HepG2 (cell line): Measurements from ENCODE around the gene MIER2. TPM values are rescaled to one million over a fixed set of nuclear protein-coding genes. Genes with fewer than 3 reads are reported as not detected.

Source experiments
- GATAD2A ChIP-seq: IDR thresholded peaks from 2 replicates; pipeline ENCODE4 v1.6.1; 2016
- HNF4A ChIP-seq: sonication (generic); formaldehyde crosslinking; IDR thresholded peaks from 2 replicates; pipeline ENCODE4 v1.4.0; 2020; ENCODE audit warnings: missing genetic modification reagents
- KLF12 ChIP-seq: sonication (generic); formaldehyde crosslinking; IDR thresholded peaks from 2 replicates; pipeline ENCODE4 v1.4.0; 2020; ENCODE audit warnings: missing genetic modification reagents, borderline replicate concordance
- SNRNP70 ChIP-seq: fragments of 200-400 bp; formaldehyde crosslinking; IDR thresholded peaks from 2 replicates; pipeline ENCODE4 v1.6.1; 2017; ENCODE audit warnings: mild to moderate bottlenecking, low read depth, low read length, moderate library complexity
- SOX6 ChIP-seq, 2 experiments: fragments of 450-650 bp in 1 of 2; sonication (generic) in 1 of 2; formaldehyde crosslinking in 1 of 2; IDR thresholded peaks; 2 replicates each; pipeline versions ENCODE4 v1.4.0 to v1.6.1; 2017 to 2020; ENCODE audit warnings: antibody characterized with exemption in 1 of 2, mild to moderate bottlenecking in 1 of 2, missing genetic modification reagents in 1 of 2
- WIZ ChIP-seq: sonication (generic); formaldehyde crosslinking; IDR thresholded peaks from 2 replicates; pipeline ENCODE4 v1.5.1; 2020; ENCODE audit warnings: mild to moderate bottlenecking, missing genetic modification reagents
- ZC3H13 ChIP-seq: sonication (generic); formaldehyde crosslinking; IDR thresholded peaks from 2 replicates; pipeline ENCODE4 v1.8.1; 2023; ENCODE audit warnings: mild to moderate bottlenecking, missing genetic modification reagents, moderate library complexity
- ZNF556 ChIP-seq: sonication (generic); formaldehyde crosslinking; IDR thresholded peaks from 2 replicates; pipeline ENCODE4 v1.4.0; 2020; ENCODE audit warnings: mild to moderate bottlenecking, missing genetic modification reagents, borderline replicate concordance
- ZNF720 ChIP-seq: sonication (generic); formaldehyde crosslinking; IDR thresholded peaks from 2 replicates; pipeline ENCODE4 v1.4.0; 2020; ENCODE audit warnings: missing genetic modification reagents
- ZSCAN31 ChIP-seq: sonication (generic); formaldehyde crosslinking; IDR thresholded peaks from 2 replicates; pipeline ENCODE4 v1.5.0; 2020; ENCODE audit warnings: low read depth, mild to moderate bottlenecking, missing genetic modification reagents
- polyA plus RNA-seq, 8 experiments: library from polyadenylated mRNA; depleted of rRNA in 3 of 8; stranded (reverse) in 7 of 8; unstranded in 1 of 8; fragments of >200 nt; fragmentation: Illumina TruSeq in 4 of 8; extraction: Trizol in 4 of 8; gene quantifications; 2 replicates each; pipeline versions ENCODE4 v1.2.1 to v1.2.3, GENCODE V29; 2011 to 2016; ENCODE audit warnings: low read depth in 4 of 8, missing spikeins in 1 of 8, mixed read lengths in 1 of 8; ENCODE audit not compliant: insufficient read depth in 1 of 8
- total RNA-seq, 5 experiments: library from RNA; depleted of rRNA; stranded (reverse); fragments of >200 nt; fragmentation: Illumina TruSeq; extraction: Trizol; gene quantifications; 2 replicates each; pipeline ENCODE4 v1.2.3, GENCODE V29; 2016; ENCODE audit warnings: low read depth in 1 of 5
- TF ChIP-seq, protein P1 (sequence below): sonication (generic); formaldehyde crosslinking; IDR thresholded peaks from 2 replicates; pipeline ENCODE4 v1.4.0; 2020; ENCODE audit warnings: missing genetic modification reagents, borderline replicate concordance
- TF ChIP-seq, protein P2 (sequence below): sonication (generic); formaldehyde crosslinking; IDR thresholded peaks from 2 replicates; pipeline ENCODE4 v1.5.0; 2020; ENCODE audit warnings: mild to moderate bottlenecking, missing genetic modification reagents
- TF ChIP-seq, protein P3 (sequence below): sonication (generic); formaldehyde crosslinking; IDR thresholded peaks from 2 replicates; pipeline ENCODE4 v1.9.0; 2022; ENCODE audit warnings: missing genetic modification reagents, mild to moderate bottlenecking, borderline replicate concordance
- TF ChIP-seq, protein P4 (sequence below): sonication (generic); formaldehyde crosslinking; IDR thresholded peaks from 2 replicates; pipeline ENCODE4 v1.4.0; 2020; ENCODE audit warnings: missing genetic modification reagents

The MIER2 gene
- total and polyA plus RNA-seq, 2 of the 13 experiments (the other 11 are each of a cell fraction or from before 2014, with no cell fraction given) = 9.6 to 25.7 TPM

DNA sequence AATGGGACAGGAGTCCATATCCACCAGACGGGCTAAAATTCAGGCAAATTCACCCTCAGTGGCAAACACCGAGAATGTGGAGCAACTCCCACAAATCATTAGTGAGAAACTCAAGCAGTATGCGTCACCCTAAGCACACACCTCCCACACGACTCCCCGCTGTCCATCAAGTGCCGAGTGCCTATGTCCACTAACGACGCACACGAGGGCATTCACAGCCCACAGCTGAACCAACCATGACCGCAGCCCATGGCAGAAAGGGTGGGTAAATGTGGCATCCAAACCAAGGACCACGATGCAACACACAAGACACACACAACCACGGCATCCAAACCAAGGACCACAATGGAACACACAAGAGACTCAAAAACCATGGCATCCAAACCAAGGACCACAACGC lies 22.0 kb downstream of the MIER2 start (continued):
- TF ChIP-seq, protein P1, sequence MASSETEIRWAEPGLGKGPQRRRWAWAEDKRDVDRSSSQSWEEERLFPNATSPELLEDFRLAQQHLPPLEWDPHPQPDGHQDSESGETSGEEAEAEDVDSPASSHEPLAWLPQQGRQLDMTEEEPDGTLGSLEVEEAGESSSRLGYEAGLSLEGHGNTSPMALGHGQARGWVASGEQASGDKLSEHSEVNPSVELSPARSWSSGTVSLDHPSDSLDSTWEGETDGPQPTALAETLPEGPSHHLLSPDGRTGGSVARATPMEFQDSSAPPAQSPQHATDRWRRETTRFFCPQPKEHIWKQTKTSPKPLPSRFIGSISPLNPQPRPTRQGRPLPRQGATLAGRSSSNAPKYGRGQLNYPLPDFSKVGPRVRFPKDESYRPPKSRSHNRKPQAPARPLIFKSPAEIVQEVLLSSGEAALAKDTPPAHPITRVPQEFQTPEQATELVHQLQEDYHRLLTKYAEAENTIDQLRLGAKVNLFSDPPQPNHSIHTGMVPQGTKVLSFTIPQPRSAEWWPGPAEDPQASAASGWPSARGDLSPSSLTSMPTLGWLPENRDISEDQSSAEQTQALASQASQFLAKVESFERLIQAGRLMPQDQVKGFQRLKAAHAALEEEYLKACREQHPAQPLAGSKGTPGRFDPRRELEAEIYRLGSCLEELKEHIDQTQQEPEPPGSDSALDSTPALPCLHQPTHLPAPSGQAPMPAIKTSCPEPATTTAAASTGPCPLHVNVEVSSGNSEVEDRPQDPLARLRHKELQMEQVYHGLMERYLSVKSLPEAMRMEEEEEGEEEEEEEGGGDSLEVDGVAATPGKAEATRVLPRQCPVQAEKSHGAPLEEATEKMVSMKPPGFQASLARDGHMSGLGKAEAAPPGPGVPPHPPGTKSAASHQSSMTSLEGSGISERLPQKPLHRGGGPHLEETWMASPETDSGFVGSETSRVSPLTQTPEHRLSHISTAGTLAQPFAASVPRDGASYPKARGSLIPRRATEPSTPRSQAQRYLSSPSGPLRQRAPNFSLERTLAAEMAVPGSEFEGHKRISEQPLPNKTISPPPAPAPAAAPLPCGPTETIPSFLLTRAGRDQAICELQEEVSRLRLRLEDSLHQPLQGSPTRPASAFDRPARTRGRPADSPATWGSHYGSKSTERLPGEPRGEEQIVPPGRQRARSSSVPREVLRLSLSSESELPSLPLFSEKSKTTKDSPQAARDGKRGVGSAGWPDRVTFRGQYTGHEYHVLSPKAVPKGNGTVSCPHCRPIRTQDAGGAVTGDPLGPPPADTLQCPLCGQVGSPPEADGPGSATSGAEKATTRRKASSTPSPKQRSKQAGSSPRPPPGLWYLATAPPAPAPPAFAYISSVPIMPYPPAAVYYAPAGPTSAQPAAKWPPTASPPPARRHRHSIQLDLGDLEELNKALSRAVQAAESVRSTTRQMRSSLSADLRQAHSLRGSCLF (CRISPR knock-in tag) = no peak
- no peak for TF ChIP-seq KLF12 (CRISPR knock-in tag)
- no peak for TF ChIP-seq ZC3H13 (CRISPR knock-in tag)
- TF ChIP-seq ZNF720 = no peak
- TF ChIP-seq ZSCAN31 = no peak
- no peak for TF ChIP-seq GATAD2A (CRISPR knock-in tag)
- TF ChIP-seq, protein P2, sequence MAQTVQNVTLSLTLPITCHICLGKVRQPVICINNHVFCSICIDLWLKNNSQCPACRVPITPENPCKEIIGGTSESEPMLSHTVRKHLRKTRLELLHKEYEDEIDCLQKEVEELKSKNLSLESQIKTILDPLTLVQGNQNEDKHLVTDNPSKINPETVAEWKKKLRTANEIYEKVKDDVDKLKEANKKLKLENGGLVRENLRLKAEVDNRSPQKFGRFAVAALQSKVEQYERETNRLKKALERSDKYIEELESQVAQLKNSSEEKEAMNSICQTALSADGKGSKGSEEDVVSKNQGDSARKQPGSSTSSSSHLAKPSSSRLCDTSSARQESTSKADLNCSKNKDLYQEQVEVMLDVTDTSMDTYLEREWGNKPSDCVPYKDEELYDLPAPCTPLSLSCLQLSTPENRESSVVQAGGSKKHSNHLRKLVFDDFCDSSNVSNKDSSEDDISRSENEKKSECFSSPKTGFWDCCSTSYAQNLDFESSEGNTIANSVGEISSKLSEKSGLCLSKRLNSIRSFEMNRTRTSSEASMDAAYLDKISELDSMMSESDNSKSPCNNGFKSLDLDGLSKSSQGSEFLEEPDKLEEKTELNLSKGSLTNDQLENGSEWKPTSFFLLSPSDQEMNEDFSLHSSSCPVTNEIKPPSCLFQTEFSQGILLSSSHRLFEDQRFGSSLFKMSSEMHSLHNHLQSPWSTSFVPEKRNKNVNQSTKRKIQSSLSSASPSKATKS (CRISPR knock-in tag) = no peak
- TF ChIP-seq SOX6 (IDR thresholded peaks at IDR 0.05) = no peak
- TF ChIP-seq SOX6 (CRISPR knock-in tag; IDR thresholded peaks at IDR 0.05) = no peak
- TF ChIP-seq ZNF556 (CRISPR knock-in tag) = no peak
- TF ChIP-seq HNF4A (CRISPR knock-in tag) = no peak
- TF ChIP-seq SNRNP70 = no peak
- TF ChIP-seq, protein P3, sequence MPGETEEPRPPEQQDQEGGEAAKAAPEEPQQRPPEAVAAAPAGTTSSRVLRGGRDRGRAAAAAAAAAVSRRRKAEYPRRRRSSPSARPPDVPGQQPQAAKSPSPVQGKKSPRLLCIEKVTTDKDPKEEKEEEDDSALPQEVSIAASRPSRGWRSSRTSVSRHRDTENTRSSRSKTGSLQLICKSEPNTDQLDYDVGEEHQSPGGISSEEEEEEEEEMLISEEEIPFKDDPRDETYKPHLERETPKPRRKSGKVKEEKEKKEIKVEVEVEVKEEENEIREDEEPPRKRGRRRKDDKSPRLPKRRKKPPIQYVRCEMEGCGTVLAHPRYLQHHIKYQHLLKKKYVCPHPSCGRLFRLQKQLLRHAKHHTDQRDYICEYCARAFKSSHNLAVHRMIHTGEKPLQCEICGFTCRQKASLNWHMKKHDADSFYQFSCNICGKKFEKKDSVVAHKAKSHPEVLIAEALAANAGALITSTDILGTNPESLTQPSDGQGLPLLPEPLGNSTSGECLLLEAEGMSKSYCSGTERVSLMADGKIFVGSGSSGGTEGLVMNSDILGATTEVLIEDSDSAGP (CRISPR knock-in tag) = no peak
- no peak for TF ChIP-seq WIZ (CRISPR knock-in tag)
- TF ChIP-seq, protein P4, sequence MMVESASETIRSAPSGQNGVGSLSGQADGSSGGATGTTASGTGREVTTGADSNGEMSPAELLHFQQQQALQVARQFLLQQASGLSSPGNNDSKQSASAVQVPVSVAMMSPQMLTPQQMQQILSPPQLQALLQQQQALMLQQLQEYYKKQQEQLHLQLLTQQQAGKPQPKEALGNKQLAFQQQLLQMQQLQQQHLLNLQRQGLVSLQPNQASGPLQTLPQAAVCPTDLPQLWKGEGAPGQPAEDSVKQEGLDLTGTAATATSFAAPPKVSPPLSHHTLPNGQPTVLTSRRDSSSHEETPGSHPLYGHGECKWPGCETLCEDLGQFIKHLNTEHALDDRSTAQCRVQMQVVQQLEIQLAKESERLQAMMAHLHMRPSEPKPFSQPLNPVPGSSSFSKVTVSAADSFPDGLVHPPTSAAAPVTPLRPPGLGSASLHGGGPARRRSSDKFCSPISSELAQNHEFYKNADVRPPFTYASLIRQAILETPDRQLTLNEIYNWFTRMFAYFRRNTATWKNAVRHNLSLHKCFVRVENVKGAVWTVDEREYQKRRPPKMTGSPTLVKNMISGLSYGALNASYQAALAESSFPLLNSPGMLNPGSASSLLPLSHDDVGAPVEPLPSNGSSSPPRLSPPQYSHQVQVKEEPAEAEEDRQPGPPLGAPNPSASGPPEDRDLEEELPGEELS = no peak
